ENCODE measurements around the gene CRAMP1.

- TF ChIP-seq CTCF (IDR thresholded peaks at IDR 0.05) = no peak
- no peak for TF ChIP-seq POLR2A (IDR thresholded peaks at IDR 0.05)
- no peak for TF ChIP-seq EP300 (IDR thresholded peaks at IDR 0.05)
- TF ChIP-seq POLR2AphosphoS5 (IDR thresholded peaks at IDR 0.05) = no peak
These were observed 96.6 kb downstream of the CRAMP1 start for GRCh38 chr16:1708768-1709180.

Data from gastroesophageal sphincter (tissue), 3 donors.